Measurements from ENCODE around the gene STXBP1.

Gene STXBP1

DNA sequence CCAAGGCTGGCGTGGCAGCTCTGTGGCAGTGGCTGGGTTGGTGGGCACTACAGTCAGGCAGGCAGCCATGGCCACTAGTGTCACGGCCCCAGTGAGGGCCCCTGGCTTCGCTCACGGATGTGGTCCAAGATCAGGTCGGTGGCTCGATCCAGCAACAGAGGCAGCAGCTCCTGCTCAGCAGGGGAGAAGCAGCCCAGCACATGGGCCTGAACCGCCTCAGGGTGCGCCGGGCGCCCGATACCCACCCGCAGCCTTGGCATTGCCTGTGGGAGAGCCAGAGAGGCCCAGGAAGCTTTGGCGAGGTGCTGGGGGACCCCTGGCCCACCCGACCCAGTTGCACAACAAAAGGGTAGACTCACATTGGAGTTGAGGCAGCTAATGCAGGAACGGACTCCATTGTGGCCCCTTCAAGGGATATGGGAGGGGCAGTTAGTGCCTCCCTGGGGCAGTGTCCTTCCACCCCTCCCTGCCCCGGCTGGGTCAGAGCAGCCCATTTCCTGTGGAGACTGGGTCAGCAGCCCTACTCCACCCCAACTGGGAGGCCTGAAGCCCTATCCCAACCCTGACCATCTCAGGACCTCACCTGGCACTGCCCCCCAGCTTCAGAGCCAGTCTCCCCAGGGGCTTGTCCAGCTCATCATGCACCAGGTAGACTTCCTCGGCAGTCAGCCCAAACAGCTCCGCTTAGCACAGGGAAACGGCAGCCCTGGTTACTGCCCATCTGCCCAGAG is 102.1 kb downstream of the STXBP1 start:
- no peak for DNase-seq (ENCODE audit: low read depth, low spot score)

DNA sequence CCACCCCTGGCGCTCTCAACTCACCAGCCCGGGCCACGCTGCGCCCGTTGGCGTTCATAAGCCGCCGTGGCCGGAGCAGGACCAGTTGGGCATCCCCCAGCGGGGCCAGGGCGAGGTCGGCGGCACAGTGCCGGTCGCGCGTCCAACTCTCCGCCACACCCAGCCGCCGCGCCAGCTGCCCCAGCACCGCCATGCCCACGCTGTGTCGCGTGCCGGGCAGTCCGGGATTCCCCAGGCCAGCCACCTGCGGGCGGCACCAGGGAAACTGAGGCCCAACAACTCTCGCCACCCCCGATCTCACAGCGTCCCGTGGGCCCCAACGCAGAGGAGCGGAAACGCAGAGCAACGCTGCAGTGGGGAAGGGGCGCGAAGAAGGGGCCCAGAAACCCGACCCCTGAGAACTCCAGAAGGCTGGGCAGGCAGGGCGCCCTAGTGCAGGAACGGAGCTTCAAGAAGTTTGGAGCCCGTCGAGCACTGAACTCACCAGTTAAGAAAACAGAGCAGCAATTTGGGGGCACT is 102.9 kb downstream of the STXBP1 start:
- DNase-seq (ENCODE audit: low read depth, low spot score) = no peak

DNA sequence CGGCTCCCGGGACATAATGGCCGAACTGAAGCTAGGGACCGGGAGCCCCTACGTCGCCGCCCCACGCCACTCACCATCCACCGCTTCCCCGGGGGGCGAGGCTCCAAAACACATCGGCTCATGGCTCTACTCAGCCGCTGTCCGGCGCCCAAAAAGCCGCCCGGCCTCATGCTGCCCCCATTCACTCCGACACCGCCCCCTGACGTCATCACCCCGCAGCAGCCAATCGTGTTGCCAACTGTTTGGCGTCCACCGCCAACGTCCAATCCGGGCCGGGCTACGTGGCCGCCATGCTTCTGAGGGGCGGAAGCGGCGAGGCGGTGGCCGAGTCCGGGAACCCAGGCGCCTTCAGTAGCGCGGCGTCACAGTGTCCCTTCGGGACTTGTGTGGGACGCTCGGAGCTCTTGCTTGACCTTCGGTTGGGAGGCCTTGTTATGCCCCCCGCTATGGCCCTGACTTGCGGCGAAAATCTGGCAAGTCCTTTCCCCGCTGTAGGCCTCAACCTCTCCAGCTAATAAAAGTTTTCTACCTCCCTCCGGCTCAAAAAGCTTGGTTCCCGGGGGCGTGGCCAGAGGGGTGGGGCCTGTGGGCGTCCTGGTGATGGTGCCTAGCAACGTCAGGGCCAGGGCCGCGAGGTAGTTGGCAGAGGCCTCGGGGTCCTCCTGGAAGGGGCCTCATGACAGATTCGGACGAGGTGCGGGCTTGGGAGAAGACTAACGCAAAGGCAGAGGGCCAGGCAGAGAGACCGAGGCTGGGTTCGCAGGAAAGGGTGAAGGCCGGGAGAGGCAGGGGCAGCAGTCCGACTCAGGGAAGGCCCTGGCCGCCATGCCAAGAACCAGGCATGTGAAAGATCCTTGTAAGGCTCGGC is 103.6 kb downstream of the STXBP1 start, which contains the start of the genes PTRH1 and TTC16:
Gene PTRH1, minus strand, starts transcription at position 194 of the 868 bp plus-strand sequence. Its CDS starts 24 bp downstream, at position 170.
Gene TTC16, plus strand, starts transcription at position 610 of the 868 bp plus-strand sequence. Its CDS starts 67 bp downstream, at position 677.
- peak; percentile 96 for DNase-seq (ENCODE audit: low read depth, low spot score)

DNA sequence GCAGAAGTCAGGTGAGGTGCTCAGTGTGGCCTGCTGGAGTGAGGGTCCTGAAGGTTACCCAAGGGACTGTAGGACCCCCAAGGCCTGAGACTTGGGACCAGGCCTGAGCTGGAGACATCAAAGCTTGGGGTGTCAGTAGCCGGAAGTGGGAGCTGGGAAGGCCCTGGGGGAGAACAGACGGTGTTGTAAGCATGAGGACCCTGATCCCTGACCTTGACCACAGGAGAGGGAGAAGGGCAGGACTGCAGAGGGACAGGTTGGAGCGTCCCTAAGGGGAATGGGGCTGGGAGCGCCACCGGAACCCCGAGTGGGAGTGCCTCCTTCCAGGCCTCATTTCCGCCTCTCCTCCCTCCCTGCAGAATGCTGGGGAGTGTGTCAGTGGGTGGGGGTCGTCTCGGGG is 104.3 kb downstream of the STXBP1 start:
- no peak for DNase-seq (ENCODE audit: low read depth, low spot score)

DNA sequence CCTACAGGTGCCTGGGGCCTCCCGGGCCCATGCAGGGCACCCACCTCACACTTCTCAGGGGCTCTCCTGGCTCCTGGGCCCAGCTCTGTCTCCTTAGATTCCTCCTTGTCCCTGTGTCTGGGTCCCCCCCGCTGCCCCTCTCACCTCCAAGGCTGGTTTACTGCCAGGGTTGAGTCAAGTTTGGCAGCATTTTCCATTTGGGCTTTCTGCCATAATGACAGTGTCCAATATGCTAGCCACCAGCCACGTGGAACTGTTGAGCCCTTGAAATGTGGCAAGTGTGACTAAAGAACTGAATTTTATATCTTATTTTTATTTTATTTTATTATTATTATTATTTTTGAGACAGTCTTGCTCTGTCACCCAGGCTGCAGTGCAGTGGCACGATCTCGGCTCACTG is 105.7 kb downstream of the STXBP1 start:
- no peak for DNase-seq (ENCODE audit: low read depth, low spot score)

DNA sequence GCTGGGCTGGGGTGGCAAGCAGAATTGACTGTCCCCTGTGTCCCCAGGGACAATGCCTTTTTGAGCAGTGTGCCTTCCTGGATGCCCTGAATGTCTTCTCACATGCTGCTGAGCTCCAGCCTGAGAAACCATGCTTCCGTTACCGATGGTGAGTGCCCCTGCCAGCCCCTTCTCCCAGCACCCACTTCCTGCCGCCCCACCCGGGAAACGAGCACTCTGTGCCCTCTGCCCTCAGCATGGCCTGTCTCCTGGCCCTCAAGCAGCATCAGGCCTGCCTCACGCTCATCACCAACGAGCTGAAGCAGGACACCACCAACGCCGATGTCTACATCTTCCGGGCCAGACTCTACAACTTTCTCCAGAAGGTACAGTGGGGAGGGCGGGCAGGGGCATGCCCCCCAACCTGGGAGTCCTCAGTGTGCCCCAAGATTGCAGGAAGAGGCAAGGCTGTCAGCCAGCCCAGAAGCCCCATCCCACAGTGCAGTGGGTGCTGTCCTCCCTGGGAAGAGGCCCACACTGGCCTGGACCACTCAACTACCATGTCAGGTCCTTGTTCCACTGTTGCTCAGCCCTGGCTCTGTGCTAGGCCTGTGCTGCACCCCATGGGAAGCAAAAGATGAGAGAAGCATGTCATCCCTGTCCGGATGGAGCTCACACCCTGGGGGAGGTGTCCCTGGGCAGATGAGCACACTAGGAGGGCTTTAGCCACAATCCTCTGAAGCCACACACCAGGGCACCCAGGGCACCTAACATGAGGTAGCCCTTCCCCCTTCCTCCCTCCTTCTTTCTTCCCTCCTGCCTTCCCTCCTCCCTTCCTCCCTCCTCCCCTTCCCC is 108.2 kb downstream of the STXBP1 start:
- DNase-seq (ENCODE audit: low read depth, low spot score) = no peak

DNA sequence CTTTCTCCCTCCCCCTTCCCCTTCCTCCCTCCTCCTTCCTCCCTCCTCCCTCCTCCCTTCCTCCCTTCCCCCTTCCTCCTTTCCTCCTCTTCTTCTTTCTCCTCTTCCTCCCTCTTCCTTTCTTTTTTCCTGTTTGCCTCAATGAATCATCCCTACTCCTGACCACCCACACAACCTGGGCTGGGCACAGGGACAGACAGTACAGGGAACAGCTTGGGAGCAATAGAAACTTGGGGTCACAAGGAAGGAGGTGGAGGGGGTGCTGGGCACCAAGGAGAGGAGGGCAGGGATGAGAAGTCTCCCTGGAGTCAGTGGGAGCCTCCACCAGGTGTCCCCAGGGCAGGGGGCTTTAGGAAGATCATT is 108.8 kb downstream of the STXBP1 start:
- no peak for DNase-seq (ENCODE audit: low read depth, low spot score)

DNA sequence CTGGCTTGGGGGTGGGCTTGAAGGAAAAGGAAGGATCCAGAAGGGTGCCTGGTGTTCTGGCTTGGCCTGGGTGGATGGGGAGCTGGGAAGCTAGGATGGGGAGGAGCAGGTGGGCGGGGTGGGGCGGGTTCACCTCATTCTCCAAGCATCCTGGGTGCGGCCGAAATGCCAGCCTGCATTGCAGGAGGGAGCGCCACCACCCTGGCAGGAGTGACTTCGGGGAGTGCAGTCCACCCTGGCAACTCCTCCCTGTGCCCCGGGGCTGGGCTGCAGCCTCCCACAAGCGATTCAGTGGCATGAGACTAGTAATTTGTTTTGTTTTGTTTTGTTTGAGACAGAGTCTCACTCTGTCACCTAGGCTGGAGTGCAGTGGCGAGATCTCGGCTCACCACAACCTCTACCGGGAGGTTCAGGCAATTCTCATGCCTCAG is 109.3 kb downstream of the STXBP1 start:
- no peak for DNase-seq (ENCODE audit: low read depth, low spot score)

DNA sequence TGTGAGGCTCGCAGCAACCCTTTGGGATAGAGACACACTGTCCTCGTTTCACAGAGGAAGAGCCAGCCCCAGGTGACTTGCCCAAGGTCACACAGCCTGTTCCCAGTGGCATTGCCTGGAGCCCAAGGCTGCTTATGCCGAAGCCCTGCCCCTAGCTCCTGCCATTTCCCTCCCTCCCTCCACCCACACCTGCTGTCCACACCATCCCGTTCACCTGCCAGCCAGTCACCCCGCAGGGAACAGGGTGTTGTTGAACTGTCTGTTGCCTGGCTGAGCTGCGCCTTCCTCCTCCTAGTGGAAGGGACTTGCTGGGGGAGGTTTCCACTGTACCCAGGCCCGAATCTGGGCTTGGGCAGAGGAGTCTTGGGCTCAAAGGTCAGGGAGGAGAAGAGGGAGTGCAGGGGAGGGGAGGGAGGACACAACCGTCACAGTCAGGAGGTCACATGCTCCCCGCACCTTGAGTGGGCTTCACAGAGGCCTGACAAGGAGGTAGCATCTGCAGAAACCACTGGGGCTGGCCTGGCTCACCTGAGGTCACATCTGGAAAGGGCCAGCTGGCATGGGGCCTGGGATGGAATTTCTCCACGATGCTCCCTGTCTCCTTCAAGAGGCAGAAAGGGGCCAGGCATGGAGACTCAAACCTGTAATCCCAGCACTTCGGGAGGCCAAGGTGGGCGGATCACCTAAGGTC is 110.1 kb downstream of the STXBP1 start:
- no peak for DNase-seq (ENCODE audit: low read depth, low spot score)

DNA sequence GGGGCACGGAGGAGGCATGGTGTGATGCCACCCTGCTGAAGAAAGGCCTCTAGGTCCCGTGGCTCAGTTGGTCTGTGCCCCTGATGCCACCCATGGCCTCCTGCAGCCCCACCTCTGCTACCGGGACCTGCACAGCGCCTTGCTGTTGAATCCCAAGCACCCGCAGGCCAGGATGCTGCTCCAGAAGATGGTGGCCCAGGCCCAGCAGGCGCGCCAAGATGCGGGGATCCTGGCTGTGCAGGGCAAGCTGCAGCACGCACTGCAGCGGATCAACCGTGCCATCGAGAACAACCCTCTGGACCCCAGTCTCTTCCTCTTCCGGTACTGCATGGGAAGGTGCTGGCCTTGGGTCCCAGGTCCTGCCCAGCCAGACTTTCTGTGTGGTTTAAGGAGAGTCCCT is 110.9 kb downstream of the STXBP1 start:
- DNase-seq (ENCODE audit: low read depth, low spot score) = no peak

DNA sequence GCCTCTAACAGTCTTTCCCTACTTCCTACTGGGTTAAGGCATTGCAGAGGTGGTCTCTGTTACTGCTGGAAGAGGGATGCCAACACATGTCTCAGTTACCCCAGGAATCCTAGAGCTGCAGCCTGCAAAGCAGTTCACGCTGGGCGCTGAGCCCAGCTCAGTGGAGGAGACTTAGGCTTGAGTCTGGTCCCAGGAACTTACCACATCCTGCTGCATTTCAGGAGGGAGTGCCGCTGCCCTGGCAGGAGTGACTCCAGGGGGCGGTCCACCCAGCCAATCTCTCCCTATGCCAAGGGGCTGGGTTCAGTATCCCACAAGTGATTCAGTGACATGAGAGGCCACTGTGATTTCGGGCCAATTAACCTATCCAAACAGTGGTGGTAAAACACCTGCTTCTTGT is 111.4 kb downstream of the STXBP1 start:
- no peak for DNase-seq (ENCODE audit: low read depth, low spot score)

DNA sequence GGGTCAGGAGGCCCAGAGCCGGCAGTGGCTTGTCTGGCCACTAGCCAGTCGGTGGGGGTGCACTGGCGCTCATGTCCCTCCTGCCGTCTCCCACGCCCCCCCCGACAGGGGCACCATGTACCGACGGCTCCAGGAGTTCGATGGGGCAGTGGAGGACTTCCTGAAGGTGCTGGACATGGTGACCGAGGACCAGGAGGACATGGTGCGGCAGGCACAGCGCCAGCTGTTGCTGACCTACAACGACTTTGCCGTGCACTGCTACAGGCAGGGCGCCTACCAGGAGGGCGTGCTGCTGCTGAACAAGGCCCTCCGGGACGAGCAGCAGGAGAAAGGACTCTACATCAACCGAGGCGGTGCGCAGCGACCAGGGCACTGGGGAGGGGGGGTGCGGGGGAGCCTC is 111.9 kb downstream of the STXBP1 start:
- DNase-seq (ENCODE audit: low read depth, low spot score) = no peak

DNA sequence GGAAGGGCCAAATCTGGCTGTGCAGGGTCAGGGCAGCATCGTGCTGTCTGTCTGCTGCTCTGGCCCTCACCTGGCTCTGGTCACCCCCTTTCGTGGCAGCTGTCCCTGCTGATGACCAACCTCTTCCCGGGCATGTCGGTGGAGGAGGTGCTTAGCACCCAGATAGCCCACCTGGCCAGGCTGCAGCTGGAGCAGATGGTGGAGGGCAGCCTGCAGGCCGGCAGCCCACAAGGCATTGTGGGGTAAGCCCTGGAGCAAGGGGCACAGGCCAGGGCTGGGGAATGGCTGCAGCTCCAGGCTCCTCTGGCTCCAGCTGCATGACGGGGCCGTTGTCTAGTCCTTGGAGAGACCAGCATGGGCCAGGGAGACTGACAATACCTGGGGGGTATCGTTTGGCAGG is 114.8 kb downstream of the STXBP1 start:
- DNase-seq (ENCODE audit: low read depth, low spot score) = no peak

DNA sequence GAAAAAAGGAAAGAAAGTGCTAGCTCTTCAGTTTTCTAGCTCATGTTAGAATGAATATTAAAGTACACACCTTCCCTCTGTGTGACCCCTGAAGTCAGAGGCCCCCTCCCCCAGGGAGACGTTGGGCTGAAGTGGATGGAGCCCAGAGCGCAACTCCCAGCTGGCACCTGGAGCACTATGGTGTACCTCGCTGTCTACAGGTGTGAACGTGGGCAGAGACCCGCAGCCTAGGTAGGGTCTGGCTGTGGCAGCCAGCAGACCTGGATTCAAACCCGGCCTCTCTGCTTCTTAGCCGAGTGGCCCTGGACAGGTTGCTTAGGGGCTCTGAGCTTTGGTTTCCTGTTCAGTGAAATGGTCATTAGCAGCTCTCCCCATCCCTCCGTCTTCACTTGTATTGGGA is 116.7 kb downstream of the STXBP1 start:
- DNase-seq (ENCODE audit: low read depth, low spot score) = no peak

DNA sequence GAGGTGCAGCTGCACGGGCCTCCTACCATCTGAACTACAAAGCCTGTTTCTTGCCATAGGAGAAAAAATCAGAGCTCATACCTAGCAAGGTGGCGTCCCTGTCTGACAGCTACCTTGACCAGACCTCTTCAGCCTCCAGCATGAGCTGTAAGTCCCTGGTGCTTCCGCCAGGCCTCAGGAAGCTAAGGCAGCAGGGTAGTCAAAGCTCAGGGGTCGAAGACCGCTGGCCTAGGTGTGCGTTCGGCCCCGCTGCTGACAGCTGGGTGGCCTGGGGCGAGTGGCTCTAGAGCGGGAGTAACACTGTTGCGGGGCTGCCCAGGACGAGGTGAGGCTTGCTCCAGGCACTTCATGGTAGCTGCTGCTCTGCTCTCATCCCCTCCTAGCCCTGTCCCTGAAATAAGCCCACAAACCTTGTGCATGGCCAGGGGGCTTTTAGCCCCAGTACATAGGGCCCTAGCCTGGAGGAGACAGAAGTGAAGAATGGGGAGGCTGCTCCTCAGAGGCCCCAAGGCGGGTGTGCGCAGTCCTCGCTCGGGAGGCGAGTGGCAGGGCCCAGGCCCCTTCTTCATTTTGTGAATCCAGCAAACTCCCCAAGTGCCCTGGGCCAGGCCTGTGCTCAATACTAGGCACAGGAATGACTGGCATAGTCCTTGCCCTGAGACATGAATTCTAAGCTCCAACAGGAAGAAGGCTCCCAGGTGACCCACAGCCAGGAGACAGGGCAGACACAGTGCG is 117.6 kb downstream of the STXBP1 start:
- DNase-seq (ENCODE audit: low read depth, low spot score) = no peak

DNA sequence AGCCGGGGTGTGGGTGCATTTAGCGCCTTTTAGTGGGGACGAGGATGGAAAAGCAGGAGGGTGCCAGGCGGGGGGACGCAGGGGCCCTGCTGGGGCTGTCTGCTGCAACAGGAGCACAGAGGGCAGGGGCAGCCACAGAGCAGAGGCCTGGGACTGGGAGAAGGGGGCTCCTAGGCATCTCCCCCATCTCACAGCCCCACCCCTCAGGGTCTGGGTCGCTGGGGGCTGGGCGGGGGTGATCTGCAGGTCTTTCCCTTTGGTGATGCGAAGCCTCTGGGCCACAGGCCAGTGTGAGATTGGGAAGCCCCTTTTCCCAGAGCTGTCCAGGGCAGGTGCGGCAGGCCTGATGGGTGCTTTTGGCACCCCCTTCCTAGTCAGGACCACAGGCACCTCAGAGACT is 118.2 kb downstream of the STXBP1 start:
- no peak for DNase-seq (ENCODE audit: low read depth, low spot score)

DNA sequence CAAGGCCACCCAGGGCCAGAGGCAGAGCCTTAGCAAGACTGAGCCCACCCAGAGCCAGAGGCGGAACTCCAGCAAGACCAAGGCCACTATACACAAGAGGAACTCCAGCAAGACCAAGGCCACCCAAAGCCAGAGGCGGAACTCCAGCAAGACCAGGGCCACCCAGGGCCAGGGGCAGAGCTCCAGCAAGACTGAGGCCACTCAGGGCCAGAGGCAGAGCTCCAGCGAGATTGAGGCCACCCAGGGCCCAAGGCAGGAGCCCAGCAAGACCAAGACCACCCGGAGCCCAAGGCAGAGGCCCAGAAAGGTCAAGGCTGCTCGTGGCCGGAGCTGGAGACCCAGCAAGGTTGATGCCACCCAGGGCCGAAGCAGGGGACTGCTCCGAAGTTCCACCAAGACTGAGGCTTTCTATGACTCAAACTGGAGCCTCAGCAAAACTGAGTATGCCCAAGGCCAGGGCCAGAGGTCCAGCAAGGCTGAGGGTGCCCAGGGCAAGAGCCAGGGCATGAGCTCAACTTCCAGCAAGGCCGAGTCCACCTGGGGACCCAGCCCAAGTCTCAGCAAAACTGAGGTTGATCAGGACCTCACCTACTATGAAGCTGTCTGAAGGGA is 118.8 kb downstream of the STXBP1 start:
- DNase-seq (ENCODE audit: low read depth, low spot score) = no peak

DNA sequence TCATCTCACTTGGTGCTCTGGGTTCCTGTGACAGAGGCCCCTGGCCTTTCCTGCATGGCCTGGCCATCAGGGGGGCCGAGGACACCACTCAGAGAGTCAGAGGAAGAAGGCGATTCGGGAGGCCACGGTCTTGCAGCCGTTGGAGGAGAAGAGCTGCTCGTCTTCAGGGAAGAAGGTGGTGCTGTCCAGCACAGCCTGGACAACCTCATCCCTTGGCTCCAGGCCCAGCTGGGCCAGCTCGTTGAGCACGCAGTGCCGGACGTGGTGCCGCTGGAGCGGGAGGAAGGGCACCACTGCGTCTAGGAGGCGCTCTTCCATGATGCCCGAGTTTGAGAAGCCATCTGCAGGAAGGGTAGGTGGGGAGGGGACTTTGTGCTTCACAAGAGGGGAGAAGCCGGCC is 119.9 kb downstream of the STXBP1 start:
- DNase-seq (ENCODE audit: low read depth, low spot score) = no peak

DNA sequence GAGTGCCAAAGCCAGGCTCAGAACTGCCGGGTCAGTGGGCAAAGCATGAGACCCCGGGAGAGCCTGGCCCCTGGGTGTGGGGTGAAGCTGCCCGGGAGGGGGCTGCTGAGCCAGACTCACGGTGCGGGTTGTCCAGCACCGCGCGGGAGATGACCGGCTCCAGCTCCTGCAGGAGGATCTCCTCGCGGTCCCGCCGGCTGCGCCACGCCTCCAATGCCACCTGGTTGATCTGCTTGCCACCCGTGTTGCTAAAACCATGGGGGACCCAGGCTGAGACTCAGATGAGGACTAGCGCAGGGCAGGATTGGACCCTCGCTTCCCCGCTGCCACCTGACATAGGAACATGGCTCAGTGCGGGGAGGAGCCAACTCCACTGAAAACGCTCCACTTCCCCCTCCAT is 120.4 kb downstream of the STXBP1 start:
- DNase-seq (ENCODE audit: low read depth, low spot score) = no peak

DNA sequence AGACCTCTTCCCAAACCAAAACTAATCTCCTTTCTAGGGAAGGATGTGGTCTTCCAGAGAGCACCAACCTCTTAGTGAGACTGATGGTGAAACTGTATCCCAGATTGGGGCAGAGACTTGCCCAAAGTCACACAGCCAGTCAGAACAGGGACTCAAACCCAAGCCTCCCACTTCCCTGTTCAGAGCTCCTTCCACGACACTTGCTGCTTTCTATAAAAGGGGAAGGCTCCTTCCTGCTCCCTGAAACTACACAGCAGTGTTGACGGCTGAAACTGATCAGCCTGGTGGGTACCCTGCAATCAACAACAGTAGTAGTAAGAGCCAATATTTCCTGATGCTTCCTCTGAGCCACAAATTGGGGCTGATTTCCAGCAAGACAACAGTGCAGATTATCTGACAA is 121.5 kb downstream of the STXBP1 start:
- DNase-seq (ENCODE audit: low read depth, low spot score) = no peak
